Loucy (cell line): Measurements from ENCODE around the gene GHRHR.

ENCODE experiments used
- EZH2phosphoT487 ChIP-seq: fragments of 200-600 bp; IDR thresholded peaks from 2 replicates; pipeline ENCODE4 v1.6.1; 2018; ENCODE audit warnings: antibody characterized with exemption, mild to moderate bottlenecking, moderate library complexity, borderline replicate concordance
- TF ChIP-seq, protein P1 (sequence below): fragments of 200-600 bp; sonication (generic); conservative IDR thresholded peaks from 2 replicates; pipeline ENCODE4 v1.5.1; 2014; ENCODE audit warnings: mild to moderate bottlenecking, antibody characterized with exemption, low read length

- TF ChIP-seq, protein P1, sequence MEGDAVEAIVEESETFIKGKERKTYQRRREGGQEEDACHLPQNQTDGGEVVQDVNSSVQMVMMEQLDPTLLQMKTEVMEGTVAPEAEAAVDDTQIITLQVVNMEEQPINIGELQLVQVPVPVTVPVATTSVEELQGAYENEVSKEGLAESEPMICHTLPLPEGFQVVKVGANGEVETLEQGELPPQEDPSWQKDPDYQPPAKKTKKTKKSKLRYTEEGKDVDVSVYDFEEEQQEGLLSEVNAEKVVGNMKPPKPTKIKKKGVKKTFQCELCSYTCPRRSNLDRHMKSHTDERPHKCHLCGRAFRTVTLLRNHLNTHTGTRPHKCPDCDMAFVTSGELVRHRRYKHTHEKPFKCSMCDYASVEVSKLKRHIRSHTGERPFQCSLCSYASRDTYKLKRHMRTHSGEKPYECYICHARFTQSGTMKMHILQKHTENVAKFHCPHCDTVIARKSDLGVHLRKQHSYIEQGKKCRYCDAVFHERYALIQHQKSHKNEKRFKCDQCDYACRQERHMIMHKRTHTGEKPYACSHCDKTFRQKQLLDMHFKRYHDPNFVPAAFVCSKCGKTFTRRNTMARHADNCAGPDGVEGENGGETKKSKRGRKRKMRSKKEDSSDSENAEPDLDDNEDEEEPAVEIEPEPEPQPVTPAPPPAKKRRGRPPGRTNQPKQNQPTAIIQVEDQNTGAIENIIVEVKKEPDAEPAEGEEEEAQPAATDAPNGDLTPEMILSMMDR = no peak
- TF ChIP-seq EZH2phosphoT487 = no peak
Measured at GRCh38 chr7:30927559-30927958, 36.2 kb upstream of the GHRHR start.
